NCI-H1105 treated with DMSO at 0.1 percent for 48 hours (cell line): ENCODE measurements around the gene TFF2.

ENCODE experiments used
- DNase-seq: peaks from one replicate; lab custom pipeline; 2025; lab: John Stamatoyannopoulos, UW

Gene TFF2

GRCh38 chr21:42366292-42367010 is 15.7 kb upstream of the TFF2 start, which contains the start of gene TFF1:
Gene TFF1 (minus strand): TSS chr21:42366535. CDS start chr21:42366495, 40 bp downstream.
- no peak for DNase-seq

GRCh38 chr21:42365770-42366169 is 15.0 kb upstream of the TFF2 start:
- no peak for DNase-seq

- no peak for DNase-seq
Measured at GRCh38 chr21:42364304-42364865, 13.6 kb upstream of the TFF2 start.

- DNase-seq = no peak
Measured at GRCh38 chr21:42363312-42363711, 12.5 kb upstream of the TFF2 start.

GRCh38 chr21:42362700-42363099 is 11.9 kb upstream of the TFF2 start:
- no peak for DNase-seq

GRCh38 chr21:42362198-42362597 is 11.4 kb upstream of the TFF2 start:
- DNase-seq = no peak

- no peak for DNase-seq
Measured at GRCh38 chr21:42361286-42361685, 10.5 kb upstream of the TFF2 start.

- DNase-seq = no peak
Measured at GRCh38 chr21:42360317-42360716, 9.5 kb upstream of the TFF2 start.

GRCh38 chr21:42358937-42359336 is 8.1 kb upstream of the TFF2 start:
- no peak for DNase-seq

GRCh38 chr21:42358261-42358660 is 7.5 kb upstream of the TFF2 start:
- no peak for DNase-seq

- DNase-seq = no peak
Measured at GRCh38 chr21:42357307-42357706, 6.5 kb upstream of the TFF2 start.

- no peak for DNase-seq
Measured at GRCh38 chr21:42356650-42357049, 5.9 kb upstream of the TFF2 start.

- DNase-seq = no peak
Measured at GRCh38 chr21:42356046-42356445, 5.3 kb upstream of the TFF2 start.

- no peak for DNase-seq
Measured at GRCh38 chr21:42353623-42354022, 2.8 kb upstream of the TFF2 start.

- no peak for DNase-seq
Measured at GRCh38 chr21:42352441-42353095, 1.8 kb upstream of the TFF2 start.

GRCh38 chr21:42351626-42352440 is 1.0 kb upstream of the TFF2 start:
- DNase-seq = no peak

GRCh38 chr21:42350318-42350910 is 380 bp downstream of the TFF2 start:
- DNase-seq = no peak

- no peak for DNase-seq
Measured at GRCh38 chr21:42349420-42350317, 1.1 kb downstream of the TFF2 start.

- no peak for DNase-seq
Measured at GRCh38 chr21:42348762-42349161, 2.0 kb downstream of the TFF2 start.

- DNase-seq = no peak
Measured at GRCh38 chr21:42347601-42348327, 3.0 kb downstream of the TFF2 start.
